Gastrocnemius medialis (tissue), 4 donors: ENCODE results near the gene NFATC2IP. TPM values are rescaled to one million over a fixed set of nuclear protein-coding genes. Genes with fewer than 3 reads are reported as not detected.

ENCODE experiments used
- ATAC-seq, 2 donors: fragments of 150-250 bp; one replicate each; pipeline ENCODE4 v1.9.1; 2016
- DNase-seq, 2 donors: peaks; one replicate each; pipeline ENCODE4 v3.0.0-alpha.2; 2019
- H3K27ac ChIP-seq, 4 donors: fragments of 200-600 bp; sonication (generic); 1 replicate in 1 of 4; 2 replicates in 3 of 4; pipeline ENCODE4 v1.5.1; 2016 to 2018; ENCODE audit warnings: mild to moderate bottlenecking in 2 of 4, moderate library complexity in 1 of 4
- H3K27me3 ChIP-seq, 3 donors: fragments of 200-600 bp; sonication (generic) in 2 of 3; 1 replicate in 1 of 3; 2 replicates in 2 of 3; pipeline versions ENCODE4 v1.5.1 to v1.6.0; 2016 to 2019; ENCODE audit warnings: mild to moderate bottlenecking in 1 of 3, moderate library complexity in 1 of 3
- H3K36me3 ChIP-seq, 2 donors: fragments of 200-600 bp; sonication (generic) in 1 of 2; one replicate each; pipeline ENCODE4 v1.5.1; 2017 to 2018
- H3K4me1 ChIP-seq, 2 donors: fragments of 200-600 bp; sonication (generic) in 1 of 2; one replicate each; pipeline ENCODE4 v1.5.1; 2016 to 2017; ENCODE audit warnings: mild to moderate bottlenecking in 2 of 2
- H3K4me3 ChIP-seq, 4 donors: fragments of 200-600 bp; sonication (generic) in 3 of 4; 1 replicate in 1 of 4; 2 replicates in 3 of 4; pipeline ENCODE4 v1.5.1; 2016 to 2019; ENCODE audit warnings: mild to moderate bottlenecking in 2 of 4
- H3K9me3 ChIP-seq, 3 donors: fragments of 200-600 bp; sonication (generic) in 2 of 3; 1 replicate in 1 of 3; 2 replicates in 2 of 3; pipeline ENCODE4 v1.5.1; 2016 to 2019
- POLR2A ChIP-seq, 2 donors: fragments of 450-650 bp; IDR thresholded peaks; one replicate each; pipeline ENCODE4 v1.6.1; 2017; ENCODE audit warnings: antibody characterized with exemption in 2 of 2, mild to moderate bottlenecking in 2 of 2, moderate library complexity in 2 of 2
- in situ Hi-C, 4 donors: fragments of 200-750 bp; cut with MboI; loops; one replicate each; pipeline versions ENCODE4 v1.15.0 to v1.8.0; 2017; ENCODE audit warnings: low sequenced_read_pairs in 4 of 4
- intact Hi-C: fragments of 100-400 bp; cut with DNase I; formaldehyde crosslinking; loops from one replicate; pipeline ENCODE4 v1.15.1; 2023; ENCODE audit warnings: low total_unique reads
- total RNA-seq, 4 donors: library from RNA; depleted of rRNA; stranded (reverse); fragments of >200 nt; gene quantifications; one replicate each; pipeline versions ENCODE4 v1.1.0 to v1.2.3, GENCODE V29; 2016
- TF ChIP-seq, protein P1 (sequence below), 5 experiments: fragments of 450-650 bp in 3 of 5; fragments of 200-600 bp in 2 of 5; sonication (generic) in 2 of 5; IDR thresholded peaks in 4 of 5; conservative IDR thresholded peaks in 1 of 5; 1 replicate in 4 of 5; 2 replicates in 1 of 5; pipeline ENCODE4 v1.5.1; 2016 to 2019; ENCODE audit warnings: antibody characterized with exemption in 5 of 5, mild to moderate bottlenecking in 3 of 5, moderate library complexity in 3 of 5

NFATC2IP gene
- total RNA-seq, 4 donors from 2014 or later: 10.3 to 18.5 (median 14.2) TPM

GRCh38 chr16:28991687-28992086 is 41.0 kb downstream of the NFATC2IP start:
- intact Hi-C loops: no loop called here
- ATAC-seq (no peak), DNase-seq (no peak)
- TF ChIP-seq POLR2A (IDR thresholded peaks at IDR 0.05): no peak
- TF ChIP-seq, protein P1, sequence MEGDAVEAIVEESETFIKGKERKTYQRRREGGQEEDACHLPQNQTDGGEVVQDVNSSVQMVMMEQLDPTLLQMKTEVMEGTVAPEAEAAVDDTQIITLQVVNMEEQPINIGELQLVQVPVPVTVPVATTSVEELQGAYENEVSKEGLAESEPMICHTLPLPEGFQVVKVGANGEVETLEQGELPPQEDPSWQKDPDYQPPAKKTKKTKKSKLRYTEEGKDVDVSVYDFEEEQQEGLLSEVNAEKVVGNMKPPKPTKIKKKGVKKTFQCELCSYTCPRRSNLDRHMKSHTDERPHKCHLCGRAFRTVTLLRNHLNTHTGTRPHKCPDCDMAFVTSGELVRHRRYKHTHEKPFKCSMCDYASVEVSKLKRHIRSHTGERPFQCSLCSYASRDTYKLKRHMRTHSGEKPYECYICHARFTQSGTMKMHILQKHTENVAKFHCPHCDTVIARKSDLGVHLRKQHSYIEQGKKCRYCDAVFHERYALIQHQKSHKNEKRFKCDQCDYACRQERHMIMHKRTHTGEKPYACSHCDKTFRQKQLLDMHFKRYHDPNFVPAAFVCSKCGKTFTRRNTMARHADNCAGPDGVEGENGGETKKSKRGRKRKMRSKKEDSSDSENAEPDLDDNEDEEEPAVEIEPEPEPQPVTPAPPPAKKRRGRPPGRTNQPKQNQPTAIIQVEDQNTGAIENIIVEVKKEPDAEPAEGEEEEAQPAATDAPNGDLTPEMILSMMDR (IDR thresholded peaks at IDR 0.05 in 4 of 5, conservative IDR thresholded peaks at IDR 0.05 in 1 of 5): no peak
- in situ Hi-C loops: no loop called here
- Histone ChIP-seq H3K4me3 (no peak overlapping the region), H3K27ac (no peak overlapping the region), H3K9me3 (no peaks in the 10 kb centered on the region), H3K36me3 (peaks cover 0 to 15% of the 10 kb centered on the region in 2 donors), H3K27me3 (peaks cover 0 to 4% (median 0%) of the 10 kb centered on the region in 3 donors), H3K4me1 (no peaks in the 10 kb centered on the region)

DNA sequence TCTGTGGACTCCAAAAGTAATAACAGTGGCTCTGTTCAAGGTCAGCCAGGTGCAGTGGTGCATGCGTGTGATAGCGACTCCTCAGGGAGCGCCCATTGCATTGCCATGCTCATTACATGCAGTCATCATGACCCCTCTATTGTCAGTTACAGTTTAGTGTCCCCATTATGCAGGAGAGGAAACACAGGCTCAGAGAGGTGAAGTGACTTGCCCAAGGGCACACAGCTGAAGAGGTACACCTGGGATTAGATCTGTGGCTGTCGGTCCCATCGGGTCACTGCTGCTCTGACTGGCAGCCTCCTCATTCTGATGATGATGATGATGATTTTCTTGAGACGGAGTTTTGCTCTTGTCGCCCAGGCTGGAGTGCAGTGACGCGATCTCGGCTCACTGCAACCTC is 41.8 kb downstream of the NFATC2IP start:
- in situ Hi-C loops: no loop called here
- DNase-seq: no peak
- intact Hi-C loops: no loop called here
- H3K27me3 ChIP-seq: peaks cover 0 to 4% (median 0%) of the 10 kb centered on the region in 3 donors
- H3K36me3 ChIP-seq: peaks cover 0 to 7% of the 10 kb centered on the region in 2 donors
- no peak overlapping the region for H3K27ac ChIP-seq
- H3K9me3 ChIP-seq: no peaks in the 10 kb centered on the region
- TF ChIP-seq, protein P1 (IDR thresholded peaks at IDR 0.05 in 4 of 5, conservative IDR thresholded peaks at IDR 0.05 in 1 of 5): no peak
- H3K4me1 ChIP-seq: no peaks in the 10 kb centered on the region
- ATAC-seq: no peak
- no peak overlapping the region for H3K4me3 ChIP-seq

GRCh38 chr16:28998837-28999236 is 48.1 kb downstream of the NFATC2IP start:
- intact Hi-C loops: no loop called here
- H3K36me3 ChIP-seq: no peaks in the 10 kb centered on the region
- H3K4me1 ChIP-seq: no peaks in the 10 kb centered on the region
- in situ Hi-C loops: no loop called here
- no peaks in the 10 kb centered on the region for H3K9me3 ChIP-seq
- no peak overlapping the region for H3K27ac ChIP-seq
- H3K4me3 ChIP-seq: no peak overlapping the region
- peaks cover 0 to 4% (median 0%) of the 10 kb centered on the region in 3 donors for H3K27me3 ChIP-seq
- no peak for DNase-seq
- no peak for ATAC-seq
- TF ChIP-seq, protein P1 (IDR thresholded peaks at IDR 0.05 in 4 of 5, conservative IDR thresholded peaks at IDR 0.05 in 1 of 5): no peak
- TF ChIP-seq POLR2A (IDR thresholded peaks at IDR 0.05): no peak

DNA sequence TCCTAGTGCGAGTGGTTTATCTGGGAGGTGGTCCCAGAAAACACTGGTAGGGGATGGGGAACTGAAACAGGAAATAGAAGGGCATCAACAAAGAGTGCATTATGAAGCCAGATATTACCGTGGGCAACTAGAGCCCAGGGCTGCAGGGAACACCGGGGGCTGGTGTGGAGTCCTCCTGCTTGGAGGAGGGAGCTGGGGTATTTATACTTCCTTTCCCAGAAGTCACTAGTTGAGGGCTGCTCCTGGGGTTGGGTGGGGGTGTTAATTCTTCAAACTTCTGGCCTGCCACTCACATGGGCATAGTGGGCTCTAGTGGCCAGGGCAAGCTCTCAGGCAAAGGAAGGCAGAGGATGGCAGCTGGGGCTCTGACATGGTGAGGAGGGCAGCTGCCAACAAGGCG is 48.8 kb downstream of the NFATC2IP start:
- ATAC-seq: no peak

More for the DNA sequence above, 48.8 kb downstream of the NFATC2IP start:
- no peaks in the 10 kb centered on the region for H3K36me3 ChIP-seq
- H3K27ac ChIP-seq: no peak overlapping the region
- in situ Hi-C loops: no loop called here
- no peaks in the 10 kb centered on the region for H3K4me1 ChIP-seq
- intact Hi-C loops: no loop called here
- no peaks in the 10 kb centered on the region for H3K9me3 ChIP-seq
- no peak overlapping the region for H3K4me3 ChIP-seq
- H3K27me3 ChIP-seq: peaks cover 0 to 4% (median 0%) of the 10 kb centered on the region in 3 donors
- TF ChIP-seq, protein P1 (IDR thresholded peaks at IDR 0.05 in 4 of 5, conservative IDR thresholded peaks at IDR 0.05 in 1 of 5): no peak
- no peak for TF ChIP-seq POLR2A (IDR thresholded peaks at IDR 0.05)
- DNase-seq: no peak
